ENCODE data around the gene WWOX.

- TF ChIP-seq CTCF (IDR thresholded peaks at IDR 0.05; ENCODE audit: poor library complexity, severe bottlenecking): no peak
- TF ChIP-seq RAD21 (conservative IDR thresholded peaks at IDR 0.05): no peak
- no peak for TF ChIP-seq POLR2AphosphoS5 (IDR thresholded peaks at IDR 0.05)
- TF ChIP-seq EP300 (conservative IDR thresholded peaks at IDR 0.05; ENCODE audit: poor library complexity, severe bottlenecking): no peak
- no peak for TF ChIP-seq REST (IDR thresholded peaks at IDR 0.05; ENCODE audit: borderline replicate concordance)
- no peak for TF ChIP-seq TAF1 (IDR thresholded peaks at IDR 0.05; ENCODE audit: low read depth)
- TF ChIP-seq EZH2 (IDR thresholded peaks at IDR 0.05; ENCODE audit: borderline replicate concordance, insufficient read depth, low read length, poor library complexity, severe bottlenecking): no peak
These were observed 155.4 kb downstream of the WWOX start for GRCh38 chr16:78254841-78255240.

Data from neural cell (in vitro differentiated cells).